ENCODE data around the gene ESYT3. TPM values are rescaled to one million over a fixed set of nuclear protein-coding genes. Genes with fewer than 3 reads are reported as not detected.

Gene ESYT3
- total RNA-seq, 4 donors from 2014 or later = 0.57 to 2.9 (median 1.2) TPM

DNA sequence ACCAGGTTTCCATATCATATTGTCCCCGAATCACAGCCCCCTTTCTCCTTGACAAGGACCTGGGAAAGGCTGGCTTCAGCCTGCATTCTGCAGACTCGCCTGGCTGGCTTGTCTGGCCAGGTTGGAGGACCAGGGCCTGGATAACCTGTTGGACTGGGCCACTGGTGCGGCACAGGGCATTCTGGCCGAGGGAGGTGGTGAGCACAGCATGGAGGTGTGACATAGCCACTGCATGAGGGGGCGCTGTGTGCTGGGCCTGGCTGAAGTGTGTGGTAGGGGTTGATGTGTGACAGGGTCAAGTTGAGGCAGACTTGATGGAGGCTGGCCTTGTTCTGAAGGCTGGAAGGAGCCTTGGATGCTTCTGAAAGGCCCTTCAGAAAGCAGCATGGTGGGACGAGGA lies 2.9 kb downstream of the ESYT3 start:
- WGBS, 2 donors = 88 to 90% methylated on average over 2 to 6 of the region's 6 CpGs
- no peak for DNase-seq

DNA sequence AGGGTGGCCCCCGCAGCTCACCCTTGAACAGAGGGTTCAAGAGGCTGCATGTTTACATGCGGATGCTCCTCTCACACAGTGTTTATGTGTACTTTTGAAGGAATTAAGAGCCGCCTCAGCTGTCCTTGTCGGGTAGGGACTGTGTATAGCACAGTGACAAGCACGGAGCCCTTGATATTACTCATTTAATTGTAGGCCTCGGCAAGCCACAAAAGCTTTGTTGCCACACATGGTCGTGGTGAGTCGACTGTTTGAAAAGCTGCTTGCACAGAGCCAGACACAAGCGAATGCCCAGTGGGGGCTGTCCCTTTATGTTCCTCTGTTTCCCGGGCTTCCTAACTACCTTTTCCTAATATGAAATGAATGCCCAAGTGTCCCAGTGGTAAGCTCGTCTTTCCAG lies 4.5 kb downstream of the ESYT3 start:
- Histone ChIP-seq H3K36me3 (no peaks in the 10 kb centered on the region), H3K27ac (no peak overlapping the region), H3K27me3 (peaks cover 0 to 61% (median 4%) of the 10 kb centered on the region in 4 donors), H3K4me3 (no peak overlapping the region), H3K4me1 (peaks cover 9 to 19% (median 13%) of the 10 kb centered on the region in 3 donors), H3K9me3 (peaks cover 0 to 2% (median 0%) of the 10 kb centered on the region in 3 donors)
- 65 to 66% methylated on average over 11 of the region's 11 CpGs for WGBS, 2 donors
- TF ChIP-seq POLR2A (IDR thresholded peaks at IDR 0.05) = no peak
- TF ChIP-seq, protein P1, sequence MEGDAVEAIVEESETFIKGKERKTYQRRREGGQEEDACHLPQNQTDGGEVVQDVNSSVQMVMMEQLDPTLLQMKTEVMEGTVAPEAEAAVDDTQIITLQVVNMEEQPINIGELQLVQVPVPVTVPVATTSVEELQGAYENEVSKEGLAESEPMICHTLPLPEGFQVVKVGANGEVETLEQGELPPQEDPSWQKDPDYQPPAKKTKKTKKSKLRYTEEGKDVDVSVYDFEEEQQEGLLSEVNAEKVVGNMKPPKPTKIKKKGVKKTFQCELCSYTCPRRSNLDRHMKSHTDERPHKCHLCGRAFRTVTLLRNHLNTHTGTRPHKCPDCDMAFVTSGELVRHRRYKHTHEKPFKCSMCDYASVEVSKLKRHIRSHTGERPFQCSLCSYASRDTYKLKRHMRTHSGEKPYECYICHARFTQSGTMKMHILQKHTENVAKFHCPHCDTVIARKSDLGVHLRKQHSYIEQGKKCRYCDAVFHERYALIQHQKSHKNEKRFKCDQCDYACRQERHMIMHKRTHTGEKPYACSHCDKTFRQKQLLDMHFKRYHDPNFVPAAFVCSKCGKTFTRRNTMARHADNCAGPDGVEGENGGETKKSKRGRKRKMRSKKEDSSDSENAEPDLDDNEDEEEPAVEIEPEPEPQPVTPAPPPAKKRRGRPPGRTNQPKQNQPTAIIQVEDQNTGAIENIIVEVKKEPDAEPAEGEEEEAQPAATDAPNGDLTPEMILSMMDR (IDR thresholded peaks at IDR 0.05) = no peak
- DNase-seq = no peak
- intact Hi-C loops (cut with DNase I) = no loop called here

More for the DNA sequence above, 2.9 kb downstream of the ESYT3 start:
- peaks cover 0 to 77% (median 4%) of the 10 kb centered on the region in 4 donors for H3K27me3 ChIP-seq
- H3K9me3 ChIP-seq = peaks cover 0 to 3% (median 0%) of the 10 kb centered on the region in 3 donors
- no peaks in the 10 kb centered on the region for H3K36me3 ChIP-seq
- H3K4me1 ChIP-seq = peaks cover 9 to 25% (median 13%) of the 10 kb centered on the region in 3 donors
- no peak for TF ChIP-seq POLR2A (IDR thresholded peaks at IDR 0.05)
- TF ChIP-seq, protein P1 (IDR thresholded peaks at IDR 0.05) = no peak
- no peak overlapping the region for H3K4me3 ChIP-seq
- no peak overlapping the region for H3K27ac ChIP-seq
- intact Hi-C loops (cut with DNase I) = no loop called here

GRCh38 chr3:138439646-138440045 lies 5.2 kb downstream of the ESYT3 start:
- H3K27me3 ChIP-seq = peaks cover 0 to 54% (median 4%) of the 10 kb centered on the region in 4 donors
- 59 to 64% methylated on average over 3 to 4 of the region's 4 CpGs for WGBS, 2 donors
- no peak for DNase-seq
- TF ChIP-seq, protein P1 (IDR thresholded peaks at IDR 0.05) = no peak
- no peak for TF ChIP-seq POLR2A (IDR thresholded peaks at IDR 0.05)
- no peak overlapping the region for H3K4me3 ChIP-seq
- H3K27ac ChIP-seq = no peak overlapping the region
- intact Hi-C loops (cut with DNase I) = no loop called here
- H3K9me3 ChIP-seq = no peaks in the 10 kb centered on the region
- no peaks in the 10 kb centered on the region for H3K36me3 ChIP-seq
- peaks cover 9 to 12% (median 10%) of the 10 kb centered on the region in 3 donors for H3K4me1 ChIP-seq

DNA sequence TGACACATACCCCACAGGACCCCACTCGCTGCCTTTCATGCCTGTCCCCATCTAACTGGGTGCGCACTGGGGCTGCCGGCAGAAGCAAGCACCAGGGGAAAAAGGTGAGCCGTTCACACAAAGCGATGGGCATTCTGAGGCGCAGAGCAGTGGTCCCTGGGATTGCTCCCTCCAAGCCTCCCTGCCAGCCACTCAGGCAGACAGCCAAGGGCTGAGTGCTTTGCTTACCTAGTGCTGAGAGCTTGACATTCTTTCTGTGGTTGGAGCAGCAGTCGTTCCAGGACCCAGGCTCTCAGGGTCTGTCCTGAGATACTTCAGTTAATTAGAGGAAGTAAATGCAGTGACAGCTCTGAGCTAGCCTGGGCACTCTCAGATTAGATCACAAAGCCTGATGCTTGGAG lies 5.7 kb downstream of the ESYT3 start:
- Histone ChIP-seq H3K27me3 (peaks cover 0 to 49% (median 3%) of the 10 kb centered on the region in 4 donors), H3K9me3 (no peaks in the 10 kb centered on the region), H3K4me3 (no peak overlapping the region), H3K36me3 (no peaks in the 10 kb centered on the region), H3K27ac (no peak overlapping the region), H3K4me1 (peaks cover 4 to 7% (median 5%) of the 10 kb centered on the region in 3 donors)
- WGBS, 2 donors = 96% methylated on average over 4 of the region's 7 CpGs; no CpG with 5 or more reads in 1 of the 2 donors
- DNase-seq = no peak
- TF ChIP-seq, protein P1 (IDR thresholded peaks at IDR 0.05) = no peak
- TF ChIP-seq POLR2A (IDR thresholded peaks at IDR 0.05) = no peak
- intact Hi-C loops (cut with DNase I) = no loop called here

DNA sequence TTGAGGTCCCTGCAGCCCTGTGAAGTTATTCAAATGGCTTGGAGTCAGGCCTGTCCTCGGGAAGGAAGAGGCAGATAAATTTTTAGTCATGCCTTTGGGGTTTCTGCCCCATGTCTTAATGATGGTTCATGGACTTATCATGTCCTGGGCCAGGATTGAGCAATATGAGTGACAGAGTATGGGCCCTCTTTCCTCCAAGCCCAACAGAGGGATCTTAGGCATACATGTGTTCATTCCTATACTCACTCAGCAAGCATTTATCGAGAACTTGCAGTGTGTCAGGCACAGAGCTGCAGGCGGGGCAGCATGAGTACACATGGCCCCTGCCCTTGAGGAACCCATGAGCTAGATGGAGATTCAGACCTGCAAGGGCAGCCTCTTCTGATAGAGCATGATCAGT lies 6.2 kb downstream of the ESYT3 start:
- no peak for DNase-seq
- intact Hi-C loops (cut with DNase I) = no loop called here
- Histone ChIP-seq H3K27ac (no peak overlapping the region), H3K36me3 (no peaks in the 10 kb centered on the region), H3K27me3 (peaks cover 0 to 44% (median under 1%) of the 10 kb centered on the region in 4 donors), H3K9me3 (no peaks in the 10 kb centered on the region), H3K4me3 (no peak overlapping the region), H3K4me1 (peaks cover 0 to 2% (median under 1%) of the 10 kb centered on the region in 3 donors)
- 92% methylated on average over 2 of the region's 3 CpGs; no CpG with 5 or more reads in 1 of the 2 donors for WGBS, 2 donors
- TF ChIP-seq POLR2A (IDR thresholded peaks at IDR 0.05) = no peak
- TF ChIP-seq, protein P1 (IDR thresholded peaks at IDR 0.05) = no peak
